IMR-90 (cell line): ENCODE data around the gene MDM2. TPM values are rescaled to one million over a fixed set of nuclear protein-coding genes. Genes with fewer than 3 reads are reported as not detected.

Experiments used
- ATAC-seq: fragments of 200-7000 bp; cut with Tn5 transposase; 2 replicates; pipeline ENCODE4 v1.9.1; 2020; ENCODE audit warnings: low read depth, mild to moderate bottlenecking, moderate library complexity
- BruUV-seq: library from RNA; stranded (reverse); fragments of 400-500 nt; replicated peaks from 2 replicates; lab custom pipeline; 2021; lab: Mats Ljungman, UMichigan
- CTCF ChIA-PET: fragments of 300-600 bp; formaldehyde crosslinking; extraction: SDS; loops from one replicate; lab custom pipeline; 2021; ENCODE audit warnings: antibody characterized with exemption; lab: Yijun Ruan, JAX
- POLR2A ChIA-PET: fragments of 300-600 bp; sonication (Branson Sonifier 250); formaldehyde crosslinking; loops from one replicate; lab custom pipeline; 2022; ENCODE audit warnings: antibody characterized with exemption; ENCODE audit not compliant: unreplicated experiment; lab: Charles Lee
- DNase-seq: peaks from one replicate; pipeline ENCODE4 v3.0.0; 2013
- H2AFZ ChIP-seq: replicated peaks from 2 replicates; pipeline ENCODE3; 2013; ENCODE audit warnings: low read length, mild to moderate bottlenecking; ENCODE audit not compliant: poor library complexity
- H2AK5ac ChIP-seq: 2 replicates; pipeline ENCODE4 v1.6.1; 2013; ENCODE audit warnings: low read depth, low read length, inconsistent platforms
- H2AK9ac ChIP-seq: replicated peaks from 2 replicates; pipeline ENCODE3; 2013; ENCODE audit warnings: mild to moderate bottlenecking, low read depth, low read length, moderate library complexity; ENCODE audit not compliant: poor library complexity
- H2BK120ac ChIP-seq: 2 replicates; pipeline ENCODE4 v1.6.1; 2013; ENCODE audit warnings: low read depth, low read length, inconsistent platforms
- H2BK15ac ChIP-seq: 3 replicates; pipeline ENCODE4 v1.6.1; 2013; ENCODE audit warnings: low read depth, low read length, inconsistent platforms
- H2BK20ac ChIP-seq: 2 replicates; pipeline ENCODE4 v1.6.1; 2013; ENCODE audit warnings: low read depth, mild to moderate bottlenecking, inconsistent platforms, low read length, moderate library complexity
- H2BK5ac ChIP-seq: 2 replicates; pipeline ENCODE4 v1.6.1; 2013; ENCODE audit warnings: mild to moderate bottlenecking, low read depth, low read length, inconsistent platforms; ENCODE audit not compliant: poor library complexity, severe bottlenecking
- H3K14ac ChIP-seq: replicated peaks from 2 replicates; pipeline ENCODE4 v1.6.1; 2013; ENCODE audit warnings: low read depth, low read length, inconsistent platforms
- H3K18ac ChIP-seq: 2 replicates; pipeline ENCODE4 v1.6.1; 2013; ENCODE audit warnings: low read depth, low read length, control low read depth
- H3K23ac ChIP-seq: 2 replicates; pipeline ENCODE4 v1.6.1; 2013; ENCODE audit warnings: low read depth, low read length, inconsistent platforms
- H3K27ac ChIP-seq: 2 replicates; pipeline ENCODE4 v1.5.1; 2013; ENCODE audit warnings: mild to moderate bottlenecking, control low read depth, low read length; ENCODE audit not compliant: insufficient read depth
- H3K27me3 ChIP-seq: 2 replicates; pipeline ENCODE4 v1.6.1; 2013; ENCODE audit warnings: low read length; ENCODE audit not compliant: control insufficient read depth, insufficient read depth
- H3K36me3 ChIP-seq: 2 replicates; pipeline ENCODE4 v1.6.1; 2013; ENCODE audit warnings: low read length, mixed read lengths; ENCODE audit not compliant: control insufficient read depth, insufficient read depth
- H3K4ac ChIP-seq: 2 replicates; pipeline ENCODE4 v1.6.1; 2013; ENCODE audit warnings: low read depth, low read length, inconsistent platforms
- H3K4me1 ChIP-seq: 2 replicates; pipeline ENCODE4 v1.6.1; 2013; ENCODE audit warnings: low read length, mixed read lengths; ENCODE audit not compliant: control insufficient read depth, insufficient read depth
- H3K4me2 ChIP-seq: 2 replicates; pipeline ENCODE4 v1.6.1; 2013; ENCODE audit warnings: low read depth, mild to moderate bottlenecking, control low read depth, low read length, moderate library complexity
- H3K4me3 ChIP-seq: 2 replicates; pipeline ENCODE4 v1.5.1; 2013; ENCODE audit warnings: low read depth, mild to moderate bottlenecking, control low read depth, low read length, moderate library complexity; ENCODE audit not compliant: insufficient read depth
- H3K56ac ChIP-seq: 2 replicates; pipeline ENCODE4 v1.6.1; 2013; ENCODE audit warnings: low read length, inconsistent platforms; ENCODE audit not compliant: insufficient read depth; ENCODE audit errors: extremely low read depth
- H3K79me1 ChIP-seq, 2 experiments: 2 replicates each; pipeline ENCODE4 v1.6.1; 2013; ENCODE audit warnings: low read length in 2 of 2, inconsistent platforms in 1 of 2, low read depth in 1 of 2
- H3K9ac ChIP-seq: 2 replicates; pipeline ENCODE4 v1.6.1; 2013; ENCODE audit warnings: low read depth, low read length, control low read depth
- H3K9me1 ChIP-seq: 2 replicates; pipeline ENCODE4 v1.6.1; 2013; ENCODE audit warnings: low read length, inconsistent platforms; ENCODE audit not compliant: insufficient read depth
- H3K9me3 ChIP-seq: 2 replicates; pipeline ENCODE4 v1.6.1; 2013; ENCODE audit warnings: low read length; ENCODE audit not compliant: control insufficient read depth, insufficient read depth
- H4K20me1 ChIP-seq: 2 replicates; pipeline ENCODE4 v1.6.1; 2013; ENCODE audit warnings: low read length, inconsistent platforms; ENCODE audit not compliant: insufficient read depth
- H4K5ac ChIP-seq: 2 replicates; pipeline ENCODE4 v1.6.1; 2013; ENCODE audit warnings: mild to moderate bottlenecking, low read depth, low read length, control low read depth
- H4K8ac ChIP-seq, 2 experiments: 2 replicates each; pipeline ENCODE4 v1.6.1; 2013; ENCODE audit warnings: low read depth in 2 of 2, low read length in 2 of 2, control low read depth in 1 of 2, inconsistent platforms in 1 of 2
- H4K91ac ChIP-seq: 2 replicates; pipeline ENCODE4 v1.6.1; 2013; ENCODE audit warnings: low read depth, low read length, inconsistent platforms; ENCODE audit not compliant: insufficient read depth
- BHLHE40 ChIP-seq: fragments of 150-350 bp; IDR thresholded peaks from 2 replicates; pipeline ENCODE4 v1.6.1; 2016; ENCODE audit warnings: mild to moderate bottlenecking, low read depth, low read length
- FOS ChIP-seq: fragments of 150-350 bp; IDR thresholded peaks from 2 replicates; pipeline ENCODE4 v1.6.1; 2016; ENCODE audit warnings: low read depth, low read length
- MAZ ChIP-seq: IDR thresholded peaks from 2 replicates; pipeline ENCODE4 v1.6.1; 2012; ENCODE audit warnings: low read depth, mild to moderate bottlenecking, low read length, improper control_type of control experiment, moderate library complexity, borderline replicate concordance
- RFX5 ChIP-seq: IDR thresholded peaks from 2 replicates; pipeline ENCODE4 v1.8.0; 2012; ENCODE audit warnings: low read depth, mild to moderate bottlenecking, low read length, moderate library complexity
- USF2 ChIP-seq: fragments of 150-350 bp; IDR thresholded peaks from 2 replicates; pipeline ENCODE4 v1.6.1; 2017; ENCODE audit warnings: mild to moderate bottlenecking, antibody characterized with exemption, low read length, low read depth
- WGBS, 2 experiments: methylation state at CpG; one replicate each; pipeline versions ENCODE4 v1.1.5 to v1.1.7; 2013; ENCODE audit warnings: missing lambda C conversion rate in 2 of 2; ENCODE audit not compliant: insufficient read length in 1 of 2; ENCODE audit errors: extremely low coverage in 2 of 2; 5-methylcytosine and 5-hydroxymethylcytosine counted together
- dilution Hi-C: fragments of 300-500 bp; cut with HindIII; formaldehyde crosslinking; loops from one replicate; pipeline ENCODE4 v1.14.3; 2018; ENCODE audit warnings: low sequenced_read_pairs; ENCODE audit not compliant: unreplicated experiment
- in situ Hi-C: fragments of 300-500 bp; cut with MboI; formaldehyde crosslinking; loops from 3 replicates; pipeline ENCODE4 v1.14.3; 2019; ENCODE audit warnings: low sequenced_read_pairs, inconsistent platforms, mixed read lengths
- intact Hi-C: fragments of 100-400 bp; cut with micrococcal nuclease; formaldehyde crosslinking; loops from 2 replicates; pipeline ENCODE4 v1.10.0; 2022
- polyA plus RNA-seq, 3 experiments: library from polyadenylated mRNA; depleted of rRNA; stranded (reverse); fragments of >200 nt; gene quantifications; 2 replicates each; pipeline ENCODE4 v1.2.3, GENCODE V29; 2012; ENCODE audit warnings: low replicate concordance in 1 of 3
- total RNA-seq: library from RNA; depleted of rRNA; stranded (reverse); fragments of >200 nt; gene quantifications from 2 replicates; pipeline ENCODE4 v1.2.3, GENCODE V29; 2012

Gene MDM2
- total and polyA plus RNA-seq, 2 of the 4 experiments (the other 2 are of a cell fraction) = 21.9 to 196 TPM

- Histone ChIP-seq H3K9me1 (no peaks in the 10 kb centered on the region), H2BK5ac (no peak overlapping the region), H3K23ac (no peak overlapping the region), H3K9ac (no peak overlapping the region), H3K4me3 (no peak overlapping the region), H2BK15ac (no peak overlapping the region), H3K27ac (no peak overlapping the region), H3K4ac (no peak overlapping the region), H2AFZ (no peak overlapping the region), H2AK9ac (no peak overlapping the region), H3K79me1 (no peaks in the 10 kb centered on the region), H3K36me3 (no peaks in the 10 kb centered on the region), H4K5ac (no peak overlapping the region), H3K18ac (no peak overlapping the region), H3K27me3 (no peaks in the 10 kb centered on the region), H3K4me2 (no peak overlapping the region), H4K91ac (no peak overlapping the region), H3K9me3 (peaks cover 3% of the 10 kb centered on the region; the same call in 1 of the 2 replicates), H4K20me1 (no peaks in the 10 kb centered on the region), H2BK120ac (no peak overlapping the region), H3K14ac (no peak overlapping the region), H2AK5ac (no peak overlapping the region), H3K4me1 (no peaks in the 10 kb centered on the region), H2BK20ac (no peak overlapping the region), H4K8ac (no peak overlapping the region), H3K56ac (no peak overlapping the region)
- no peak for TF ChIP-seq BHLHE40
- no peak for TF ChIP-seq USF2
- no peak for TF ChIP-seq RFX5
- TF ChIP-seq MAZ = no peak
- no peak for TF ChIP-seq FOS
- POLR2A ChIA-PET = no interaction called here
- intact Hi-C loops (no loop called here), in situ Hi-C loops (no loop called here), dilution Hi-C loops (no loop called here)
- no peak for DNase-seq
- no peak for ATAC-seq
- no TSS peak for BruUV-seq
- CTCF ChIA-PET = interaction anchor here (1.3 kb wide), 1 partner anchor 16 kb away, joined by 5 read pairs; no protein-coding TSS in a partner anchor
- no CpG with 5 or more reads among the region's 4 CpGs for WGBS, 2 experiments
These were observed 68.5 kb downstream of the MDM2 start for GRCh38 chr12:68876461-68876860.
